Smooth muscle cell (in vitro differentiated cells): Measurements from ENCODE around the gene EPB41L3. TPM values are rescaled to one million over a fixed set of nuclear protein-coding genes. Genes with fewer than 3 reads are reported as not detected.

ENCODE experiments used
- DNase-seq: peaks from one replicate; lab custom pipeline; 2025; ENCODE audit not compliant: unreplicated experiment; lab: John Stamatoyannopoulos, UW
- H2AFZ ChIP-seq: fragments of 200-600 bp; sonication (generic); 2 replicates; pipeline ENCODE4 v1.6.0; 2016; ENCODE audit warnings: antibody characterized with exemption, low read depth, mild to moderate bottlenecking
- H3F3A ChIP-seq: fragments of 200-600 bp; sonication (generic); 2 replicates; pipeline ENCODE4 v1.6.0; 2017; ENCODE audit warnings: antibody characterized with exemption, low read depth
- H3K27ac ChIP-seq: fragments of 200-600 bp; sonication (generic); 2 replicates; pipeline ENCODE4 v1.5.1; 2016; ENCODE audit warnings: low read depth, mild to moderate bottlenecking
- H3K27me3 ChIP-seq: fragments of 200-600 bp; sonication (generic); 2 replicates; pipeline ENCODE4 v1.6.1; 2016; ENCODE audit warnings: low read depth, mild to moderate bottlenecking
- H3K36me3 ChIP-seq: fragments of 200-600 bp; sonication (generic); 2 replicates; pipeline ENCODE4 v1.5.1; 2016; ENCODE audit warnings: low read depth
- H3K4me1 ChIP-seq: fragments of 200-600 bp; sonication (generic); 2 replicates; pipeline ENCODE4 v1.5.1; 2016; ENCODE audit warnings: low read depth
- H3K4me2 ChIP-seq: fragments of 200-600 bp; sonication (generic); 2 replicates; pipeline ENCODE4 v1.6.0; 2016; ENCODE audit warnings: mild to moderate bottlenecking
- H3K4me3 ChIP-seq: fragments of 200-600 bp; sonication (generic); 2 replicates; pipeline ENCODE4 v1.5.1; 2016; ENCODE audit warnings: mild to moderate bottlenecking
- H3K79me2 ChIP-seq: fragments of 200-600 bp; sonication (generic); 2 replicates; pipeline ENCODE4 v1.6.0; 2016; ENCODE audit warnings: low read depth, mild to moderate bottlenecking
- H3K9ac ChIP-seq: fragments of 200-600 bp; sonication (generic); 2 replicates; pipeline ENCODE4 v1.6.0; 2016; ENCODE audit warnings: low read depth
- H3K9me3 ChIP-seq: fragments of 200-600 bp; sonication (generic); replicated peaks from 2 replicates; pipeline ENCODE4 v1.5.1; 2016; ENCODE audit warnings: low read depth
- H4K20me1 ChIP-seq: fragments of 200-600 bp; sonication (generic); 2 replicates; pipeline ENCODE4 v1.6.0; 2016; ENCODE audit warnings: low read depth
- CTCF ChIP-seq: fragments of 200-600 bp; sonication (generic); IDR thresholded peaks from 2 replicates; pipeline ENCODE4 v1.5.1; 2017; ENCODE audit warnings: borderline replicate concordance, mild to moderate bottlenecking, antibody characterized with exemption; ENCODE audit not compliant: insufficient read depth, poor library complexity, severe bottlenecking
- WGBS: methylation state at CpG from one replicate; pipeline ENCODE4 v1.1.7; 2016; ENCODE audit warnings: low lambda C conversion rate; 5-methylcytosine and 5-hydroxymethylcytosine counted together
- polyA plus RNA-seq: library from polyadenylated mRNA; unstranded; fragments of >200 nt; fragmentation: Nextera tagmentation; extraction: Ambion mirVana; gene quantifications from 2 replicates; pipeline ENCODE4 v1.2.1, GENCODE V29; 2016
- total RNA-seq: library from RNA; depleted of rRNA; stranded (reverse); fragments of >200 nt; gene quantifications from 2 replicates; pipeline ENCODE4 v1.2.3, GENCODE V29; 2014

Gene EPB41L3
- total and polyA plus RNA-seq, 2 experiments from 2014 or later, result 11.5 to 26.9 TPM

DNA sequence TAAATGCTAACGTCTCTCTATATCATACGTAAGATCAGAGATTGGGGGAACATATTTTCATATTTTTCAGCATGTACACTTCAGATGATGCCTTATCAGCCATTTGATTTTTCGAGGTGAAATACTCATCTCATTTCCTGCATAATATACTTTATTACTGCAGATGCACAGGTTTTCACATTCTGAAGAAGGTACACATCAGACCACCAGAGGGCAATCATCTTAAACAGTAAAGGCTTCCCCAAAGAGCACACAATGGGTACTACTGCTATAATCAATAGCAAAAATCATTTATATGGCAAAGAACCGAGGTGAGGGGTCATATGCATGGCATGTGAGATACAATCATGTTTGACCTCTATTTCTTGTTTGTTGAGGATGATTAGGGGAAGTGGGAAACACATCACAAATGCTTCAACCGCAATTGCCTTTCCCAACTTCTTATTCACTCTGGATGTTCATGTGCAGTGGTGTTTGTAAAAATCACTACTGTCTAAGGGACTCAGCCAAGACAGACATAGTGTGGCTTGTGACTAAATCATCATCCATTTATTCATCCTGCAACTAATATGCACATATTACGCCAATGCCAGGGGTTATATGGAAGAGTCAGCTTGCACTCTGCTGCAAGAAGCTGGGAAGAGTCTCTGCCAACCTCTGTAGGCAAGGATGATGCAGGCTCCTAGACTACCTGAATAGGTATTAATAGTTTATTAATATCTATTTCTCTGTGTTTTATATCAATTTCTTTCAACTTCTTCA lies 118.7 kb downstream of the EPB41L3 start:
- H3K4me1 ChIP-seq, result no peaks in the 10 kb centered on the region
- peak; percentile 55 for TF ChIP-seq CTCF
- no peak overlapping the region for H3K9ac ChIP-seq
- DNase-seq, result no peak
- H3K4me2 ChIP-seq, result no peak overlapping the region
- peaks cover under 1% of the 10 kb centered on the region for H3K79me2 ChIP-seq
- H3K4me3 ChIP-seq, result no peak overlapping the region
- H3K9me3 ChIP-seq, result no peaks in the 10 kb centered on the region
- H4K20me1 ChIP-seq, result no peaks in the 10 kb centered on the region
- H3K27me3 ChIP-seq, result no peaks in the 10 kb centered on the region
- H2AFZ ChIP-seq, result no peak overlapping the region
- H3K36me3 ChIP-seq, result no peaks in the 10 kb centered on the region
- 76% methylated on average over 6 of the region's 6 CpGs for WGBS
- H3K27ac ChIP-seq, result no peak overlapping the region
- H3F3A ChIP-seq, result no peaks in the 10 kb centered on the region

DNA sequence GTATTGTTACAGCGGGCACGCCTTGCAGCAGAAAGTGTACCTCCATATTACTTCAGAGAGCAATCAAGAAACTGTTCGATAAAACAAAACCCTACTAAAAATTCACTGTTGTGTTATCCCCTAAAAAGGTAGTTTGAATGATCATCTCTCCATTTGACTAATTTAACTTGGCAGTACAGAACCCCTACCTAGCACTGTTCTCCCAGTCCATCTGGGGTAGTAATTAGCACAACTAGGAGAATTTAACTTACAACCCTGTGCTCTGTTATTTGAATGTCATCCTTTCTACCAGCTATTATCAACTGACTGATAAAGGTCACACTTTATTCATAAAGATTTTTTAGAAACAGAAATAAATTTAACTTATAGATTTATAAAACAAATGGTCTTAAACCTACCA lies 121.2 kb downstream of the EPB41L3 start:
- WGBS, result 93% methylated on average over 3 of the region's 3 CpGs
- no peaks in the 10 kb centered on the region for H3K27me3 ChIP-seq

DNA sequence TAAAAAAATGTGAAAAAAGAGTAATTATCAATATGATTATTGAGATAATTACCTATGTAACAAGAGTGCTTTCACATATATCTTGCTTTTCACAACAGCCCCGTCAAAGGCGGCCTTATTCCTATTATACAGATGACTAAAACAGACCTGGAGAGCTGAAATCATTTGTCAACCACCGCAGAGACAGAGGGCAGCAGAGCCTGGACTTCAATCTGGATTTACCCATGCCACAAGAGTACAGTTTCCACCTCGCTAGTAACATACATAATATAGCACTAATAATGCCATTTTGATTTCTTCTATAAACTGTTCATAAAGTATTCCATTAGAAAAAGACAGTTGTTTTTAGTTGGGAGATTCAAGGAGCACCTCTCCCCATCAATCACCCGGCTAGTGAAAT lies 121.8 kb downstream of the EPB41L3 start:
- no peak overlapping the region for H3K27ac ChIP-seq
- H2AFZ ChIP-seq, result no peak overlapping the region
- H3K36me3 ChIP-seq, result no peaks in the 10 kb centered on the region
- H4K20me1 ChIP-seq, result no peaks in the 10 kb centered on the region
- no peak for DNase-seq
- no peak overlapping the region for H3K9ac ChIP-seq
- H3K27me3 ChIP-seq, result no peaks in the 10 kb centered on the region
- no peak overlapping the region for H3K4me2 ChIP-seq
- no peaks in the 10 kb centered on the region for H3K79me2 ChIP-seq
- H3F3A ChIP-seq, result no peaks in the 10 kb centered on the region
- TF ChIP-seq CTCF, result no peak
- no peak overlapping the region for H3K4me3 ChIP-seq
- WGBS, result 88% methylated on average over 5 of the region's 5 CpGs
- no peaks in the 10 kb centered on the region for H3K4me1 ChIP-seq
- no peaks in the 10 kb centered on the region for H3K9me3 ChIP-seq

More for the DNA sequence above, 121.2 kb downstream of the EPB41L3 start:
- Histone ChIP-seq H2AFZ (no peak overlapping the region), H3K9ac (no peak overlapping the region), H3K36me3 (no peaks in the 10 kb centered on the region), H3K4me1 (no peaks in the 10 kb centered on the region), H4K20me1 (no peaks in the 10 kb centered on the region), H3F3A (no peaks in the 10 kb centered on the region), H3K4me2 (no peak overlapping the region), H3K4me3 (no peak overlapping the region), H3K79me2 (no peaks in the 10 kb centered on the region), H3K9me3 (no peaks in the 10 kb centered on the region), H3K27ac (no peak overlapping the region)
- DNase-seq, result no peak
- no peak for TF ChIP-seq CTCF

DNA sequence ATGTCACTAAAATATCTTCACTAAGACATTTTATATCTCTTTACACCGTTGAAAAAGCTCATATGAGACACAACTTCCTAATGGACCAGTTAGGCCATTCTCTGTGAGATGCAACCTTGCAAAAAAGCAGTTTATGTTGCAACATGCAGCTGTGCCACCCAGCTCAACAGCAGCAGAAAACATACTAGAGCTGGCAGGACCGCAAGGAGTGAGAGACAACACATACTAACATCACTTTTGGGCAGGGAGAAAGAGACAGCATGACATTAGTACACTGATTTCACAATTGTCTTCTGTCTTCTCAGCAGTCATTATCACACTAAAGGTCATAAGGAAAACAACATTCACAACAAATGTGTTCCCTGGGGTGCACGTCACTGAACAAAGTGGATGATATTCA lies 122.9 kb downstream of the EPB41L3 start:
- Histone ChIP-seq H3K27ac (no peak overlapping the region), H3K9ac (no peak overlapping the region), H3F3A (no peaks in the 10 kb centered on the region), H3K4me1 (no peaks in the 10 kb centered on the region), H2AFZ (no peak overlapping the region), H3K9me3 (no peaks in the 10 kb centered on the region), H4K20me1 (no peaks in the 10 kb centered on the region), H3K4me3 (no peak overlapping the region), H3K79me2 (no peaks in the 10 kb centered on the region), H3K27me3 (no peaks in the 10 kb centered on the region), H3K36me3 (no peaks in the 10 kb centered on the region), H3K4me2 (no peak overlapping the region)
- TF ChIP-seq CTCF, result no peak
- DNase-seq, result no peak
- WGBS, result 96% methylated on average over 3 of the region's 3 CpGs
